CD4-positive, alpha-beta T cell treated with Interleukin-12 subunit alpha and Interleukin-12 subunit beta, for 1 hour (primary cell): Measurements from ENCODE around the gene PCID2.

Experiments
- DNase-seq: peaks from one replicate; pipeline ENCODE4 v3.0.0-alpha.2; 2020

PCID2 gene

GRCh38 chr13:113186061-113186900 is 22.2 kb downstream of the PCID2 start:
- DNase-seq = peak; percentile 45

GRCh38 chr13:113184568-113185440 is 23.7 kb downstream of the PCID2 start:
- peak; percentile 47 for DNase-seq

DNA sequence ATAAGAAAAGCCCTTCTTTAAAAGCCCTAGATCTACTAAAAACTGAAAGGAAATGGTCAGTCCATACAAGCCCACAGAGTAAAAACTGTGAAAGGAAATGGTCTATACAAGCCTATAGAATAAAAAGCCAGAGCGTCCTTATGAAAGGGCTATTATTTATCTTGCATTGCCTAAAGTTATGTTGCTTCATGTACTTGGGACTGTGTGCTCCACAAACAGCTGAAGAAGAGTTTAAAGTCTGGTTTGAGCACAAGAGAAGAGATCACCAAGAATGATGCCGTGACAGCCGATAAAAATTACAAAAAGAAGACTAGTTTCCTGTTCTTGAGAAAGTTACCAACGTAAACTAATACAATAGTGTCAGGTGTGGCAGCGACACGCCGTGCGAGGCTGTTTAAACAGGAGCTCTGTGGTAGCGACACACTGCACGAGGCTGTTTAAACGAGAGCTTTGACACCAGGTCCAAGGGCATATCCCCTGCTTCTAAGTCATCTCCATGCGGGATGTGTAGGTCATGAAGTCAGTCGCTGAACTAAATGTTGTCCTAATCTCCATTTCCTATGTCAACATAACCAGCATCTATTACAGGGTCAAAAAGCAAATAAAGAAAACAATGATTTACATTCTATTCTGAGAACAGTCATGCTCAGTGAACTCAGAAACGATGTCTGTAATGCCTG is 24.9 kb downstream of the PCID2 start:
- no peak for DNase-seq

DNA sequence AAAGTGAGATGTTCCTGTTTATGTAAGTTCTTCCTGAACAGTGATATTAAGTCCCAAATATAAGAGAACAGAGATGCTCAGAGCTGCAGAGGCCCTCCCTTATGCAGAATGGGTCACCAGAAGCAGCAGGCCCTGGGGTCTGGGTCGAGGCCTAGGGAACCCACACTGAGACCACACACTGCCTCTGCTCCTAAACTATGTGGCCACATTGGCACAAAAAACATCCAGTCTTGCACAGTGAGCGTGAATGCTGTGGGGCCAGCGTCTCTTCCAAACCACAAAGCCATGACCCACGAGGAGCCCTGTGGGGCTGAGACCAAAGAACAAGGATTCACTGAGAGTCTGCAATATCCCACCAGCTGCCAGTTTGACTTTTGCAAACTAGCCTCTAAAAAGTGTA is 26.4 kb downstream of the PCID2 start:
- DNase-seq = no peak

- DNase-seq = peak; percentile 43
These were observed 28.9 kb downstream of the PCID2 start for GRCh38 chr13:113179374-113180230.

DNA sequence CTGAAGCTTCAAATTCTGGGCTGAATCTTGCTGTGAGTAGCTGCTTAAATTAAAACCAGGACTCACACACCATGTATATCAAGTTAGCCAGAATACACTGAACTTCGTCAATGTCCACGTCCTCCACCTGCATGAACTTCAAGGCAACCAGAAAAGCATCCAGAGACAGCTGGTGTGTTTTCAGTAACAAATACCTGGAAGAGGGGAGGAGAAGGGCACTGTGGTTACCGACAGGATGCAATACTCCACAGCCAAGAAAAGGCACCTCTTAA is 29.6 kb downstream of the PCID2 start:
- DNase-seq = no peak

- DNase-seq = no peak
These were observed 30.2 kb downstream of the PCID2 start for GRCh38 chr13:113178070-113178895.

DNA sequence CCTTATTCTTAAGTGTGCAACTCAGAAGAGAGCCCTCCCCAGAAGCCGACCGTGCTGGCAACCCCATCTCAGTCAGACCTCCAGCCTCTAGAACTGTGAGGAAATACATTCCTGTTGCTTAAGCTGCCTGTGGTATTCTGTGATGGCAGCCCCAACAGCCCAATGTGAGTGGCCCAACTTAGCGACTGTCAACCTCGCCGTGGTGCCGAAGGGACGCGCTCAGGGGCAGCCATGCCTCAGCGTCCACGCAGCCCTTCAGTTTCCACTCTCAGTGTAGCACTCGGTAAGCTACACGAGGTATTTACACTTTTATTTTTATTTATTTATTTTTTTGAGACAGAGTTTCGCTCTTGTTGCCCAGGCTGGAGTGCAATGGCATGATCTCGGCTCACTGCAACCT is 31.6 kb downstream of the PCID2 start:
- DNase-seq = no peak

DNA sequence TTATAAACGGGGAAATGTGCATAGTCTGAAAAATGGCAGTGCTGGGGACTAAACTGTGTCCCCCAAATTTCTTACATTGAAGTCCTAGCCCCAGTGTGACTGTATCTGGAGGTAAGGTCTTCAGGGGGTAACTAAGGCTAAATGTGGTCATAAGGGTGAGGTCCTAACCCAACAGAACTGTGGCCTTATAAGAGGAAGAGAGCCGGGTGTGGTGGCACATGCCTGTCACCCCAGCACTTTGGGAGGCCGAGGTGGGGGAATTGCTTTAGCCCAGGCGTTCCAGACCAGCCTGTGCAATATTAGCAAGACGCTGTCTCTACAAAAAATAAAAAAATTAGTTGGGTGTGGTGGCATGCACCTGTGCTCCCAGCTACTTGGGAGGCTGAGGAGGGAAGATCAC is 32.2 kb downstream of the PCID2 start:
- peak; percentile 82 for DNase-seq

DNA sequence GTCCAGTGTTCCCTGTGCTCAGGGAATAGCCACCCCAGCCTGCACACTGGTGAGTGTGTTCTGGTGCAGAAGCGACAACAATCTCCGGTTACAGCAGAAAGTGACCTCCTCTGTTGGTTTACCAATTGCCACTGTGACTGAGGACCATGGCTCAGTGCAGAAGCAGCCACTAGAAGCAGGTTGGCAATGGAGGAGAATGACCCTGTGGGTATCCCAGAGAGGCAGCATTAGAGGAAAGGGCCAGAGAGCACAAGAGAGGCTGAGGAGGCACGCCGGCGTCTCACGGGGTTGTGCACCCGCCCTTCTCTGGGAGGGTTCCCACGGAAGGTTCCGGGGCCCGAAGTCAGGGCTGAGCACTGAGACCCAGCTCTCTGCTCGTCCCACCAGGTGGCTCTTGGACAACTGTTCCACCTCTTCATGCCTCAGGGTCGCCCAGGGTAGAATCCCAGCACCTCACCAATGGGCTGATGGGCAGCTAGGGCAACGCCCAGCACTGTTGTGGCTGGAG is 36.0 kb downstream of the PCID2 start:
- DNase-seq = no peak

DNA sequence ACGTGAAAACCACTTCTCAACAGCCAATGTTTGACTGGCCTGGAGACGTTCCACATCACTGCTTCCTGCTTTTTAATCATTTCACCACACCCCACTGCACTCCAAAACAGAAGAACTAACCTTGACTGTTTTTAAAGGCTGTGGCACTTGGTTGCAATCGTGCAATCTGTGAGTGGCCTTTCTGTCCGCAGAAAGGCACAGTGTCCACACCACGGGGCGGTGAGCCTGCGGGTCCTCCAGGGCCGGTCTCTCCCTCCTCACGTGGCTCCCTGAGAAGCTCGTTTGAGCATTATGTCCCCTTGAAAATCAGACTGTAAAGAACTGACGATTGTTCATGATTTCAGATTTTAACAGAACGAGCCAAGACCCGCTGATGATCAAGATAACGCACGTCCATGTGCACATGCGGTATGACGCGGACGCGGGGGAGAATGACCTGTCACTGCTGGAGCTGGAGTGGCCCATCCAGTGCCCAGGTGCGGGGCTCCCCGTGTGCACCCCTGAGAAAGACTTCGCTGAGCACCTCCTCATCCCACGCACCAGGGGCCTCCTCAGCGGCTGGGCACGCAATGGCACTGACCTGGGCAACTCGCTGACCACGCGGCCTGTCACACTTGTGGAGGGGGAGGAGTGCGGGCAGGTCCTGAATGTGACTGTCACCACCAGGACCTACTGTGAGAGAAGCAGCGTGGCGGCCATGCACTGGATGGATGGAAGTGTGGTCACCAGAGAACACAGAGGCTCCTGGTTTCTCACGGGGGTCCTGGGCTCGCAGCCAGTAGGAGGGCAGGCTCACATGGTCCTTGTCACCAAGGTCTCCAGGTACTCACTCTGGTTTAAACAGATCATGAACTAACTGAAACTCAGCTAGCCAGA is 37.0 kb downstream of the PCID2 start:
- DNase-seq = no peak

- DNase-seq = no peak
These were observed 38.0 kb downstream of the PCID2 start for GRCh38 chr13:113170511-113170910.

DNA sequence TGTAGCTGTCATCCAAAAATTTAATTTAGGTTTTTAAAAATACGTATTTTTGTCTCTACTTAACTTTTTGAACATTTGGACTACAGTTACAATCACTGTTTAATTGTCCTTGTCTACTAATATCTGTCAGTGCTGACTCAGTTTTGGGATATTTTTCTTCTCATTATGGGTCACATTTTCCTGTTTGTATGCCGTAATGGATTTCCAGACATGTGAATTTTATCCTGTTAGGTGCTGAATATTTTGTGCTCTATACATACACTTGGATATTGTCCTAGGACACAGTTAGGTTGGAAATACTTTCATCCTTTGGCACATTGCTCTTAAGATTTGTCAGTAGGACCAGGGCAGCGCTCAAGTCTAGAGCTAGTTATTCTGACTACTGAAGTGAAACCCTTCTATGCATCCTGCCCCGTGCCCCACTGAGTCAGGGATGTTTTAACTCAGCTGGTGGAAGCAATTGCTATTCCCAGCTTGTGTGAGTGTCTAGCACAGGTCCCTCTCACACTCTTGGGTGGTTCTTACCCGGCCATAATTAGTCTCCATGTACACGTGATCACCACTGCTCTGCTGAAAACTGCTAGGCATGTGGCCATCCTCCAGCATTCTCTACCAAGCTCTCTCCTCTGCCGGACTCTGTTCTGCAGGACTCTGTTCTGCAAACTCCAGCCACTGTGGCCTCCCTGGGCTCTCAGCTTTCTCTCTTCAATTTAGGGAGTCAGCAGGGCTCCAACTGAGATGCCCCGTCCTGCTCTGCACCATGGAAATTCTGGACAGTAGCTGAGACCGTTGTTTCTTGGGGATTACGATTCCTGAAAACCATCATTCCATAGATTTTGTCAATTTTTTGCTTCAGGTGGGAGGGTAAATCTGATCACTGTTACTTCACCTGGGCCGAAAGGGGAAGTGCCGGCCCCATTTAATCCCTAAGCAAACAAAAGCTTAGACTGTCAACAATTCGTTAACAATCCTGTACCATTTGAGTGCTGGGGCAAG is 38.9 kb downstream of the PCID2 start:
- no peak for DNase-seq

- DNase-seq = no peak
These were observed 40.3 kb downstream of the PCID2 start for GRCh38 chr13:113168211-113168610.

DNA sequence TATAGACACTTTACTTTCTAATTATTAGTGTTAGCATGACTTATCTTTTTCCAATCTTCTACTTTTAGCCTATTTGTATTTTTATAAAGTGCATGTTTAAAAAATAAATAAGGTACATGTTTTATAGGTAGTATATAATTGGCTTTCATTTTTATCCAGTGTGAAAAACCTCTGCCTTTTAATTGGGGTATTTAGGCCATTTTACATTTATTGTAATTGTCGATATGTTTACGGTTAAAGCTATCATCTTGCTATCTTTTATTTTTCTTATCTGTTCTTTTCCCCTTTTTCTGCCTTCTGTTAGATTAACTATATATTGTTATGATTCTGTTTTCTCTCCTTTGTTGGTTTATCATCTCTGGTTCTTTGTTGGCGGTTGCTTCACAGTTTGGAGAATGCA is 40.9 kb downstream of the PCID2 start:
- no peak for DNase-seq

DNA sequence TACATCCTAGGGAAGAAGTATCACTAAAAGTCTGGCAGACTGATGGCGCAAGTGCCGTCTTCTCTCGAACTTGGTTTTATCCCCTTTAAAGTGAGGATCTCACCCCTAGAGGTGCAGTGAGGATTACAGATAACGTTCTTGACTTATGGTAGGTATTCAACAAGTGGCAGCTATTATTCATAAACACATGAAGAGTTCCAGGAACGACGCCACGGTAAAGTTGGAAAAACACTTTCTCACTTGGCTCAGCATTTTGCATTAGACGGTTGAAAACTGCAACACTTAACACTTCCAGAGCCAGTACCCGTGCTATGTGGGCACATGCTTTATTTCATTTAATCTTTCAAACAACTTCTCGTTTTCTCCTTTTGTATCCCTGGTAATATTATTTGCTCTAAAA is 41.3 kb downstream of the PCID2 start:
- no peak for DNase-seq

DNA sequence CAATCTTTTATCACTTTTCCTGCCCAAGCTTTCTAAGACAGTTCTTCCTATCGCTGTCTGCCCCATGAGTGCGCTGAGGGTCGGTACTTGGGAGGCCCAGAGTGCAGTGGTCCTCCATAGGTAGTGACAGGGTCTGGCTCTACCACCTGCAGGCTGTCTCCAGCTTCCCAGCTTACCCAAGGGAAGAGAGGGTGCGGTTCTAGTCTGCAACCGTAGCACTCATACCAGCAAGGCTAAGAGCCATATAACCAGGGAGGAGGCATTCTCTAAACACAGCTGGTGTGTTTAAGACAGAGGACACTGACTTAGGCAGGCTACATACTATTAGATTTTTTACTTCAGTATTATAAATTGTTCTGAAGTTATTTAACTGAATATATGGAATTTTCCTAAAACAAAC is 41.8 kb downstream of the PCID2 start:
- no peak for DNase-seq

- DNase-seq = no peak
These were observed 42.2 kb downstream of the PCID2 start for GRCh38 chr13:113166266-113166665.

DNA sequence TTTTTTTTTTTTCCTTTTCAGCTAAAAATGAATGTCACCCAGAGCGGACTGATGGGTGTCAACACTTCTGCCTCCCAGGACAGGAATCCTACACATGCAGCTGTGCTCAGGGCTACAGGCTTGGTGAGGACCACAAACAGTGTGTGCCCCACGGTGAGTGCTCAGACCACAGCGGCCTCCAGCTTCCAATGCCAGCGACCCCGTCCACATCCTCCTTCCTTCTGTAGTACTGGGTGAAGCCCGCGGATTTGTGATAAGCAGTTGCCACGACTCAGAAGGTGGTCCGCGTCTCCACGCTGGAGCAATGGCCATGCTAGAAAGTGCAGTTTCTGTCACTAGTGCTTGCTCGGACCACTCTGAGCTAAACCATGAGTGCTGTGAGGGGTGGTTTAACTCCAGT is 44.0 kb downstream of the PCID2 start:
- no peak for DNase-seq
